ENCODE data around the gene NDUFAF8.

Gene NDUFAF8

DNA sequence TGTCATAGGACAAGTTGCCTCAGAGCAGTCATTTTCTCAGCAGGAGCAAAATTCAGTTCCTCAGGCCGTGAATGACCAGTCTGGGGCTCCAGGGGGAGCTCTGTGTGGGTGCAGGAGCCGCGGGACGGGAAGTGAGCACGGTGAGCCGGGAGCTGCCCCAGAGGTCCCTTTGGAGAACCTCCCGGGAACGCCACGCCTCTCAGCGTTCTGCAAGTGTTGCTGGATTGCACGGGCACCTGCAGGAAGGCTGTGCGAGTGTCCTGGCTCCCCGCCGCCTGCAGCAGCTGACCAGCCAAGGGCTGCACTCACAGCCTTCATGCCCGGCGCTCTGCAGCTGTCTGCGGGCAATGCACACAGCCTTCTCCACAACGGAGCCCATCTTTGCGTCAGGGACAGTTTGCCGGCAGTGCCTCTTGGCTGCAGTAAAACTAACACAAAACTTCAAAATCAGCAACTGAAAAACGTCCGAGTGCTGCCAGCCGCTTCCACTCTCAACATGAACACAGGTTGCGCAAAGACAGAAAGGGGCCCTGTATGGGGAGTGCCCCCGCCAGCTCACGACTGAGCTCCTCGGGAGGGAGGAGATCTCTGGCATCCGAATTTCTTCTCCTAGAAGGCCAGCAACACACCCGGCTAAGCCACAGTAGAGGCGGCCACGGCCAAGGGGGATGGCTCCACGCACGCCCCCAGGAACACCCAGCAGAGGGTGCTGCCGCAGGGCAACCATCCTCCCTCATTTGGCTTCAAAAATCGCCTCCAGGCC, 16.0 kb downstream of the NDUFAF8 start:
- no peak for DNase-seq

DNA sequence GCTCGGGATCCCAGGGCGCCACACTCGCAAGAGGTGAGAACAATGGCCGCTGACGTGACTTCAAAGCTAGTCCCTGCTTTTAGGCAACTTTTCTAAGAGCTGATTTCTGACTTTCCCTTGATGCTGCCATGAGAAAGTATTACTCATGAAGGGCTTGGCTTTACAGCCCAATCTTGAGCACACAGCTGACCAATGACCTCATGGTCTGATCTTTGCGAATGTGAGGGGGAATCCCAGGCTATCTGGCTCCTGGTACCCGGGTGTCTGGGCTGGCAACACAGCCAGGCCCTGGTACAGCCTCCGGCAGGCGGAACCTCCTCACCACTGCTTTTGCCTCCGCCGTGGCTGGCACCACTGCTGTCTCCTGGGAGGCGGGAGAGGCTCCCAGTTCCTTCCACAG, 17.5 kb downstream of the NDUFAF8 start:
- DNase-seq: no peak

DNA sequence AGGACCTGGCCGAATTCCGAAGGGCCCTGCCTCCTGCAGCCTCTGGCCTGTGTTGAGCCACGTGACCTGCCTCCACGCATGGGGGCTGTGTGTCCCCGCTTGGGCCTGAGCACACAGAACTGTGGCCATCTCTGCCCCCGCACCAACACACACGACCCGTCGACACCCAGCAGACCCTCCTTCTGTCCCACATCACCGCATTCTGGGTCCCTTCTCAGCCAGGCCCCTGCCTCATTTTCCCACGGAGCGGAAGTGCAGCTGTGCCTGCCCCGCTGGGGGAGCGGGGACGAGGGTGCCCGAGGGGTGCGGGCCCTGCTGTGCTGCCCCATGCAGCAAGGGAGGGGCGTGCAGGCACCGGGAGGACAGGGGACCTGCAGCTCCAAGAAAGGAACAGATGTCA, 18.4 kb downstream of the NDUFAF8 start:
- no peak for DNase-seq

DNA sequence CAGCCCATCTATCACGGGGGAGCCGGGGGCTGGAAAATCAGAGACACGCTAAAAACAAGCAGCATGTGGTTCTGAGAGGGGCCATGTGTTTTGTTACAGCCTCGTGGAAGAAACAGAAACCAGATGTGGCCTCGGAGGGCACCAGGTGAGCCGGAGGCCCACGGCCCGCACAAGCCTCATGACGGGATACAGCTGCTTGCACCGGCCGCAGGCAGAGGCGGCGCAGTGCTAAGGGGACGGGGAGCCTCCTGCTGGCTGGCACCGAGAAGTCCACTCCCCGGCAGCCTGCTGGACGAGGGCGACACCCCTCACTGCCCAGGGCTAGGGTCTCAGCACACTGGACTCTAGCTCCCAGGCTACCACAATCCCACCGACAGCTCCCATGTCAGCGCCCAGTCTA, 19.2 kb downstream of the NDUFAF8 start:
- no peak for DNase-seq

GRCh38 chr17:81259058-81259605, 20.0 kb downstream of the NDUFAF8 start:
- no peak for DNase-seq

DNA sequence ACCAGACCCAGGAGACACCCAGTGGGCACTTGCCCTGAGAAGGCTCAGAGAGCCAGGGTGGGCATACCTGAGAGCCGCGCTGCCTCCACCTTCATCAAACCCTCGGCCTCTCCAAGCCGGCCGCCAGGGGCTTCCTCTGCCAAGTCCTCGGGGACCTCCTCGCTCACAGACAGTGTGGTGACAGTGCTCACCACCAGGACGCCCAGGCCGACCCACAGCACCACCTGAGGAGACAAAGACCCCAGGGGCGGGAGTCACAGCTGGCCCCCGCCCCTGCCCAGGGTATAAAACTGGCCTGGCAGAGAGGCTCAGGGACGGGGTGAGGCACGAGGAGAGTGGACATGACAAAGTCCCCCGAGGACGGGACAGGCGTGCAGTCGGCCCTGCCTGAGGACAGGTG, 21.1 kb downstream of the NDUFAF8 start:
- no peak for DNase-seq

- no peak for DNase-seq
Measured at GRCh38 chr17:81260641-81261040, 21.5 kb downstream of the NDUFAF8 start.

- DNase-seq: no peak
Measured at GRCh38 chr17:81261096-81261495, 22.0 kb downstream of the NDUFAF8 start.

DNA sequence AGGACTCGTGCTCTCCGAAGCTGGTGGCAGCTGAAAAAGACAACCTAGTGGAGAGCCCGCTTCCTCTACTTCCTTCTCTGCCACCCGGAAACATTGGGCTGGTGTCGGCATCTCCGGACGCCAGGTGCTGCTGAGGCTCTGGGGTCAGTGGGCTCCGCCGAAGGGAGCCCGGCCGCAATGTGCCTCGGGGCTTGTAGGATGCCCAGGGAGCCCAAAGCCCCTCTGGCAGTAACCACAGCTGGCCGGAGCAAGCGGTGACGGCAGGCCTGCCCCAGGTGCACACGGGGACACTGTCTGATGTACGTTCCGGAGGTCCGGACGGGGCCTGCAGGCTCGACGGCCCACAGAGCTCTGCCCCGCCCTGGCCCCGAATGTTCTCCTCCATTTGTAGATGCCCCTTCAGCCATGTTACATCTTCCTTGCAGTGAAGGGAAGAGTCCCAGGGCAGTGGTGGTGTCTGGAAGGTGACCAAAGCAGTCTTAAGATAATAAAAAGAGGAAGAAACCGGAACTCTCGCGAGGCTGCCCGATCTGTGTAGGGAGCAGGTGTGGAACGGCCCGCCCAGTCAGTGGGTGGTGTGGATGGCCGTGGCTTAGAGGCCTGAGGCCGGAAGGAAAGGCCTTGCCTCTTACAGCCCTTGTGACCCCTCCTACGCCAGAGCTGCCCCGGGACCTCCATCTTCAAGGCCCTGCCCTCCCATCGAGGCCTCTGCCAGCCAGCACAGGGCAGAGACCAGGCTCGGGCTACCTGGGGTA, 22.6 kb downstream of the NDUFAF8 start:
- no peak for DNase-seq

DNA sequence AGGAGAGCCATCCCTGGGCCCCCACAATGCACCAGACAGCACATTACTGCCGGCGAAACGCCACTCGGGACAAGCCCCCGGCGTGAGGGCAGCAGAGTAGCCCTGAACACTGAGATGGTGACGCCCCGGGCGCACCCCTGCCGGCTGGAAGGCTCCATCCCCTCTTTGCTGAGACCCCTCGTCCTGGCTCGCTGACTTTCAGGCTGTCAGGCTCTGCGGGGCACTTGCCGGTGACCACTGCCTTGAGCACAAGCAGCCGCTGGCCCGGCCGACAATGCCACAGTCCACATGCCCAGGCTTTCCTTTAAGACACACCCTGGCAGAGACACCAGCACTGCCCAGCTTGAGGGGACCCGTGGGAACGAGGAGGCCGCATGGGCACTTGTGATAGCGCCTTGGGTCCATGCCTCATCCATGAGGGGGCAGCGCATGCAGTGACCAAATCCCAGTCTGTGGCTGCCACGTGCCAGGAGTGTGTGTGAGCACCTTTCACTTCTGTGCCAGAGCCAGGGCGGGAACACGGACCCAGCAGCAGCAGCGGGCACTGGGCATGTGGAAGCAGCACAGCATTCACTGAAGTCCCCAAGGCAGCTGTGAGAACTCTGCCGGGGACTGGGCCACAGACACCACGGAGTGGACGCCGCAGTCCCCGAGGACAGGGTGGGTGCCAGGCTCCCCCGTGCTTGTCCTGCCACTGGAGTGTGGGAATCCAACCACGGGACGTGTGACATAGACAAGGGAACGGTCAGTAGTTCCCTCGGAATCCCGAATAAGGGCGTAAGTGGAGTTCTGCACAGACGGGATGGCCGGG, 24.5 kb downstream of the NDUFAF8 start:
- DNase-seq: no peak

DNA sequence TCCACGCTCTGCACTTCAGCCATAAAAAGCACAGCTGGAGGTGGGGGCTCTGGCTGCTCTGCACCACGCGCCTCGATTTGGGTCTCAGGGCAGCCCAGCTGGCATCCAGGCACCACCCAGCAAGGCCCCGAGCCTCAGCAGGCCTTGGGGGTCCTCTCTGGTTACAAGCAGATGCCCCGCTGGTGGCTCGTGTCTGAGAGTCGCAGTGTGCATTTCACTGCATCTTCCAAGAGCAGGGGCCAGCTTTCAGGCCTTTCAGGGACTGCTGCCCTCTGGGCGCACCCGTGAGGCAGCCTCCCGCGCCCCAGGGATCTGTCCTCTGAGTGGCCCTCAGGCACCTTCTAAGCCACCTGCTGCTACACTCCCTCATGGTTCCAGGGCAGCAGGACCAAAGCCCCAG, 25.5 kb downstream of the NDUFAF8 start:
- no peak for DNase-seq

DNA sequence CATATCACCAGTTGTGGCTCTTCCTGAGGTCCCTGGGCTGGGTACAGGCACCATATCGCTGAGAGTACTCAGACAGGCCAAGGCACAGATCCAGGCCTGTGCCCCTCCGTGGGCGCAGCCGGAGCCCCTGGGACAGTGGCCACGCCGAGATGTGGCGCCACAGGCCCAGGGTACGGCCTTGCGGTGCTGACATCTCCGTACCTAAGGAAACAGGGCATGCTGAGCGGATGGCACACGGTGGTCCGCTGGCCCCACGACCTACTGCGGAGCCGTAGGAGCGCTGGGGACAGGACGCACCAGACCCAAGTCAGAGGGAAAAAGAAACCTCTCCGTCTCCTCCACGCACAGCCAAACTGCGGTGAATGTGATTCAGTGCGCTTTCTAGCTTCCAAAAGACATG, 26.5 kb downstream of the NDUFAF8 start:
- no peak for DNase-seq

GRCh38 chr17:81267390-81268067, 28.4 kb downstream of the NDUFAF8 start:
- DNase-seq: no peak

DNA sequence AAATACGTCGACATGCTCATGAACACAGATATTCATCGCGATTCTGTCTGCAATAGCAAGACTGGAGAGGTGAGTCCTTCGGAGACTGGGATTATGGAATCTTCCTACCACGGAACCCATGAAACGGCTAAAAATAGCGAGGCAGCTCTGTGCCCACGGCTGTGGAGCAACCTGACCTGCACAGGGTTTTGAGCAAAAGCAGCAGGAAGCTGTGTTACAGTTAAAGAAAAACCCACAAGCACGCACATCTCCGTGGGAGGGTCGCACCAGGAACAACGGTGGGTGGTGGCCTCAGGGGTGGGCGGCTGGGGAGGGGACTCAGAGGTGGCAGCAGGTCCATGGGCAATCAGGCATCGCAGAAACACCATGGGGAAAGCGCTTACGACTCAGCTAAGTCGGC, 31.2 kb downstream of the NDUFAF8 start:
- no peak for DNase-seq

DNA sequence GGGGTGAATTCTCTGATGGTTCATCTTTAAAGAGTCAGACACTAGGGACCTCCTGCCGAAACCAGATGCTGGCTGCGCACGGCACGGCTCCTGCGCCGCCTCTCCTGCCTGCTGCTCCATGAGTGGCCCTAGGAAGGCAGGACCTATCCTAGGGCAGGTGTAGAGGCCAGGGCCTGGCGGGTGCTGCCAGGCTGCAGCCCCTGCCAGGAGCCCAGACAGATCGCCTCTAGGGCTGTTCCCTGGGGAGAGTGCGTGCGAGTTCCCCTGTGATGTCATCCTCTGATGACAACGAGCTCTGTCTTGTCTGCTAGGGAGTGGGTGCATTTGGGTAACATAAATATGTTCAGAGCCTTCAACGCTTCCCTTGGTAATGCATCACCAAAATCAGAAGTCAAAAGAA, 32.1 kb downstream of the NDUFAF8 start:
- DNase-seq: no peak

DNA sequence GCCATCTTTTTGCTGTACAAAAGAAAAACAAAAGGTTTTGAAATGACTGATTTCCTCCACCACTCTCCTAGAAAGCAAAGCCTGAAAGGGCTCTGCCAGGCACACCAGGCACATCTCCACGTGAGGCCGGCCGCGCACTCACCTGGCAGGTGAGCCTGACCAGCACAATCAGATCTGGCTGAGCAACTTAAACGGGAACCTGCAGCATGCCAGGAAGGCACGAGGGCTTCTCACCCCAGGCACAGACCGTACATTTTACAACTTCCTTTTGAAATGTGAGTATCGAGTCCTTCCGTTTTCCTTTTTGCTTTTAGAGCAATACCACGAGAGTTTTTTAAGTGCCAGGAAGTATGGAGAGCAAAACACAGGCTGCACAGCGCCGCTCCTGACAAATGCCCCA, 33.5 kb downstream of the NDUFAF8 start:
- DNase-seq: no peak

DNA sequence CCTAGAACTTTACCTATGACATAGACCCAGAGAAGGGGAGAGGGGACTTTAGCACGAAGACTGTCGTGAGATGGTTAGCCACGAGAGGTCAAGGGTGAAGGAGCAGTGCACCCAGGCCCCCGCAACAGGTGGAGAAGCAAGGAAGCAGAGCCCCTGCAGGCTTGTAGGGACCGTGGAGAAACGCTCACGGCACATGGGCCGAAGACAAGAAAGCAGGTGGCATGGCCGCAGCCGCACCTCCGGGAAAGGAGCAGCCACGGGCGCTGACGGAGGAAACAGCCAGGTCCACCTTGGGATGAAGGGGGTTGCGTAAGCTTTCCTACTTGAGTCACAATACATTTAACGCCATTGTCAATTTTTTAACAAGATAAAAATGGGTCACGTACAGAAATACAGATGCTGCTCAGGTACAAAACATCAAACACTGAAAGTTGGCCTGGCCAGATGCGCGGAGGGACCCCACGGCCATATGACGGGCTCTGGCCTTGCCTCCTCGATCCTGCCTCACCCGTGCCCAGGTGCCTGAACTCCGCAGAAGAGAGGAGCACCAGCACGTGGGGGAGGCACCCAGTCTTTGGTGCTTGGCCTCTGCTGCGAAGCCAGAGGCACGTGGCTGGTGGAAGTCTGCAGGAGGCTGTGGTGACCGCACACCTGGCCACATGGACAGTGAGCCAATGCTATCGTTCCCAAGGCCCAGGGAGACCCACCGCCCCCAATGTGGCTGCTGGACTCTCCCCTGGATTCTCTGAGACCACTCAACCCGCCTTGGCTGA, 34.8 kb downstream of the NDUFAF8 start:
- DNase-seq: no peak

GRCh38 chr17:81274471-81274855, 35.3 kb downstream of the NDUFAF8 start:
- no peak for DNase-seq

GRCh38 chr17:81276781-81277180, 37.7 kb downstream of the NDUFAF8 start:
- DNase-seq: no peak

GRCh38 chr17:81277421-81277820, 38.3 kb downstream of the NDUFAF8 start:
- DNase-seq: no peak

DNA sequence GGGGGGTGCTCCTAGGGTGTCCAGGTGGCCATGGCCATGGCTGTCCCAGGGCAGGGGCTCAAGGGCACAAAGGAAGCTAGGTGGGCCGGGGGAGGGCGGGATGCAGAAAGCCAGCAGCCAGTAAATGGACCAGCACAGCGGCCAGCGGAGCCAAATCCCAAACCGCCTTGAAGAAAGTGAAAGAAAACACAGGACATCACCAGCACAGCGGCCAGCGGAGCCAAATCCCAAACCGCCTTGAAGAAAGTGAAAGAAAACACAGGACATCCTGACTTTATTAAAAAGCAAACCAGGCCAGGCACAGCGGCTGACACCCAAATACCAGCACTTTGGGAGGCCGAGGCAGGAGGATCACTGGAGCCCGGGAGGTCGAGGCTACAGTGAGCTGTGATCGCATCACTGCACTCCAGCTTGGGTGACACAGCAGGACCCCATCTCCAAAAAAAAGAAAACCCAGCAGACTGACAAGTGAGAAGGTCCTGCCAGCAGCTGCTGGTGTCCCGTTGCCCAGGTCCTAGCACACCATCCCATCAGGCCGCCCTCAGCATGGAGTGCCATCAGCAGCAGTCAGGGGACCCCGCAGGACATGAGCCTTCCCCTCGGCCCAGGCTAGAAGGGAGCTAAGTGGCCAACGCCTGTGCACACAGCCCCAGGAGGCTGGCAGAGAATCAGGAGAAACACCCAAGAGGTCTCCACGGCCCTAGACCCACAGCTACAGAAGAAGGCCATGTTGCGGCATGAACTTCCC, 39.0 kb downstream of the NDUFAF8 start:
- no peak for DNase-seq
